Esophagus muscularis mucosa (tissue), 4 donors: ENCODE results near the gene LRRK1. TPM values are rescaled to one million over a fixed set of nuclear protein-coding genes. Genes with fewer than 3 reads are reported as not detected.

Experiments used
- DNase-seq: peaks from one replicate; pipeline ENCODE4 v3.0.0-alpha.2; 2017; ENCODE audit errors: extremely low spot score
- H3K27ac ChIP-seq, 4 donors: fragments of 200-600 bp; sonication (generic); replicated peaks in 1 of 4; 1 replicate in 3 of 4; 2 replicates in 1 of 4; pipeline ENCODE4 v1.5.1; 2016 to 2019; ENCODE audit warnings: mild to moderate bottlenecking in 1 of 4
- H3K27me3 ChIP-seq, 4 donors: fragments of 200-600 bp; sonication (generic); one replicate each; pipeline versions ENCODE4 v1.5.1 to v1.6.0; 2016 to 2019
- H3K36me3 ChIP-seq, 4 donors: fragments of 200-600 bp; sonication (generic); one replicate each; pipeline ENCODE4 v1.5.1; 2016 to 2019
- H3K4me1 ChIP-seq, 4 donors: fragments of 200-600 bp; sonication (generic); one replicate each; pipeline ENCODE4 v1.5.1; 2016 to 2019
- H3K4me3 ChIP-seq, 4 donors: fragments of 200-600 bp; sonication (generic); 1 replicate in 2 of 4; 2 replicates in 2 of 4; pipeline ENCODE4 v1.5.1; 2016 to 2019; ENCODE audit warnings: mild to moderate bottlenecking in 4 of 4, moderate library complexity in 1 of 4
- H3K9me3 ChIP-seq, 4 donors: fragments of 200-600 bp; sonication (generic); 1 replicate in 3 of 4; 2 replicates in 1 of 4; pipeline ENCODE4 v1.5.1; 2016 to 2019
- CTCF ChIP-seq, 3 experiments: fragments of 200-600 bp in 2 of 3; fragments of 450-650 bp in 1 of 3; sonication (generic) in 2 of 3; IDR thresholded peaks; one replicate each; pipeline ENCODE4 v1.5.1; 2017 to 2019; ENCODE audit warnings: antibody characterized with exemption in 3 of 3, mild to moderate bottlenecking in 2 of 3, moderate library complexity in 1 of 3
- EP300 ChIP-seq: sonication (generic); formaldehyde crosslinking; IDR thresholded peaks from one replicate; pipeline ENCODE4 v1.6.1; 2017; ENCODE audit warnings: antibody characterized with exemption
- POLR2A ChIP-seq: fragments of 450-650 bp; IDR thresholded peaks from one replicate; pipeline ENCODE4 v1.6.1; 2017; ENCODE audit warnings: antibody characterized with exemption, moderate library complexity, mild to moderate bottlenecking, low read depth
- POLR2AphosphoS5 ChIP-seq, 2 donors: sonication (generic); formaldehyde crosslinking; IDR thresholded peaks; one replicate each; pipeline ENCODE4 v1.6.1; 2017; ENCODE audit warnings: antibody characterized with exemption in 2 of 2
- WGBS: methylation state at CpG from one replicate; pipeline ENCODE4 v1.1.5; 2018; 5-methylcytosine and 5-hydroxymethylcytosine counted together
- intact Hi-C: fragments of 100-400 bp; cut with DNase I; formaldehyde crosslinking; loops from one replicate; pipeline ENCODE4 v1.15.1; 2023
- total RNA-seq, 4 donors: library from RNA; depleted of rRNA; stranded (reverse); fragments of >200 nt; gene quantifications; one replicate each; pipeline versions ENCODE4 v1.1.0 to v1.2.1, GENCODE V29; 2016

The LRRK1 gene
- total RNA-seq, 4 donors from 2014 or later: 11.3 to 18.0 (median 15.4) TPM

GRCh38 chr15:100973351-100974111 lies 54.4 kb downstream of the LRRK1 start:
- no peaks in the 10 kb centered on the region for H3K36me3 ChIP-seq
- no peak overlapping the region for H3K27ac ChIP-seq
- peak overlapping the region; percentile 29 to 47 (median 41) for H3K4me3 ChIP-seq
- H3K4me1 ChIP-seq: peaks cover 10 to 12% (median 12%) of the 10 kb centered on the region in 4 donors
- intact Hi-C loops: no loop called here
- TF ChIP-seq POLR2AphosphoS5 (IDR thresholded peaks at IDR 0.05) (no peak), CTCF (IDR thresholded peaks at IDR 0.05) (no peak), EP300 (no peak), POLR2A (no peak)
- DNase-seq: no peak
- H3K9me3 ChIP-seq: no peaks in the 10 kb centered on the region
- WGBS: 42% methylated on average over 13 of the region's 90 CpGs
- H3K27me3 ChIP-seq: peaks cover 0 to 43% (median 9%) of the 10 kb centered on the region in 4 donors

- peaks cover 10 to 12% (median 12%) of the 10 kb centered on the region in 4 donors for H3K4me1 ChIP-seq
- H3K4me3 ChIP-seq: no peak overlapping the region
- peaks cover 0 to 38% (median 9%) of the 10 kb centered on the region in 4 donors for H3K27me3 ChIP-seq
- intact Hi-C loops: no loop called here
- no peaks in the 10 kb centered on the region for H3K9me3 ChIP-seq
- WGBS: 91% methylated on average over 4 of the region's 4 CpGs
- DNase-seq: no peak
- TF ChIP-seq POLR2A (no peak), CTCF (IDR thresholded peaks at IDR 0.05) (no peak), POLR2AphosphoS5 (IDR thresholded peaks at IDR 0.05) (no peak), EP300 (no peak)
- H3K36me3 ChIP-seq: no peaks in the 10 kb centered on the region
- H3K27ac ChIP-seq: no peak overlapping the region
Measured at GRCh38 chr15:100975043-100975442, 55.9 kb downstream of the LRRK1 start.

- no peak for DNase-seq
- 72% methylated on average over 4 of the region's 4 CpGs for WGBS
- Histone ChIP-seq H3K4me3 (no peak overlapping the region), H3K36me3 (peaks cover 0 to 9% (median 2%) of the 10 kb centered on the region in 4 donors), H3K4me1 (no peaks in the 10 kb centered on the region), H3K9me3 (no peaks in the 10 kb centered on the region), H3K27ac (no peak overlapping the region), H3K27me3 (no peaks in the 10 kb centered on the region)
- TF ChIP-seq POLR2A (no peak), EP300 (no peak), POLR2AphosphoS5 (IDR thresholded peaks at IDR 0.05) (no peak), CTCF (IDR thresholded peaks at IDR 0.05) (no peak)
- intact Hi-C loops: no loop called here
Measured at GRCh38 chr15:100980410-100981046, 61.4 kb downstream of the LRRK1 start.

GRCh38 chr15:100981086-100981485 lies 61.9 kb downstream of the LRRK1 start:
- intact Hi-C loops: no loop called here
- WGBS: 90% methylated on average over 4 of the region's 4 CpGs

More at GRCh38 chr15:100981086-100981485, 61.9 kb downstream of the LRRK1 start:
- H3K36me3 ChIP-seq: peaks cover 0 to 9% (median 2%) of the 10 kb centered on the region in 4 donors
- H3K27ac ChIP-seq: no peak overlapping the region
- H3K9me3 ChIP-seq: no peaks in the 10 kb centered on the region
- no peak overlapping the region for H3K4me3 ChIP-seq
- no peak for DNase-seq
- TF ChIP-seq POLR2AphosphoS5 (IDR thresholded peaks at IDR 0.05) (no peak), EP300 (no peak), CTCF (IDR thresholded peaks at IDR 0.05) (no peak)
- H3K27me3 ChIP-seq: no peaks in the 10 kb centered on the region
- H3K4me1 ChIP-seq: no peaks in the 10 kb centered on the region
